ENCODE data around the gene HSPA8. TPM values are rescaled to one million over a fixed set of nuclear protein-coding genes. Genes with fewer than 3 reads are reported as not detected.

HSPA8 gene
- total and polyA plus RNA-seq, 2 of the 8 experiments (the other 6 are each of a cell fraction or from before 2014, with no cell fraction given) = 1,491 to 2,155 TPM

DNA sequence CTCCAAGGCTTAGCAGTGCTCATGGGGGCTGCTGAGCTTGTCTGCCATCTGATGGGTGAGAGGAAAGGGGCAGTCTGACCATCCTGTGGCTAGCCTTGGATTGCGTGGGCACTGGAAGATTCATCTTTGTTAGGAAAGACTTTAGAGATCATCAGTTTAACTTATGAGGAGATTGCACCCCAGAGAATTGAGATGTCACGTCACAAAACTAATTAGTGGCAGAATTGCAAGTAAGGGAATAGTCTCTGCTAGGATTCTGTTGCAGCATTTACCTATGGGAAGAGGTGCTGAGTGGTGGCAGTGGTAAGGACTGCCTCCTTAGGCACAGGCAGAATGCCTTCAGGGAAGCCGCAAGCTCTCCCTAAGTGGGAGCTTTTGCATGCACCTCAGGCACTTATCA, 42.8 kb upstream of the HSPA8 start (continued):
- TF ChIP-seq CHD7 (IDR thresholded peaks at IDR 0.05; ENCODE audit: insufficient replicate concordance, low read length) = no peak
- TF ChIP-seq JUN (IDR thresholded peaks at IDR 0.05; ENCODE audit: low read depth, low read length) = no peak
- no peak for TF ChIP-seq ZNF274 (IDR thresholded peaks at IDR 0.05; ENCODE audit: borderline replicate concordance, extremely low read depth, low read length)
- no peak for TF ChIP-seq TAF1 (IDR thresholded peaks at IDR 0.05; ENCODE audit: low read depth, low read length)
- no peak for TF ChIP-seq CBX8 (IDR thresholded peaks at IDR 0.05; ENCODE audit: borderline replicate concordance, low read depth, low read length)
